ENCODE results near the gene NAALADL2.
"Not testable (repeated sequence)": the region's sequence is repeated elsewhere in the genome, so short reads cannot be mapped to it uniquely, and the experiment has no call there.

The NAALADL2 gene

DNA sequence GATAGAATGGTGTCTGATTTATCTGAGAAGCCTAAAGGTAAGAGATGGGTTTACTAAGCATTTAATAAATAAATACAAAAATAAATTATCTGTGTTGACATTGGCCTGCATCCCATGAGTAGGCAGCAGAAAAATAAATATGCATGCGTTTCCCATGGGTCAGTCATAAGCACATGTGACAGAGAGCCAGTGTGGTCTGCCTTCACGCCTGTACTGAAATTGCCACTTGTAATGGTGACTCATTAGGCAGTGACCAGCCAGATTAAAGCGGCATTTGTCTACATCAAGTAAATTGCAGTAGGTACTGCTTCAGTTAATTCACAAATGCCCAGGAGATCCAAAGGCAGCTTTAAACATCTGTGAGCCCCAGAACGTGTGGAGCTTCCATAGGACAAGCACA is 399.6 kb downstream of the NAALADL2 start:
- H3K9me3 ChIP-seq (ENCODE audit: control insufficient read depth, insufficient read depth, low read length) = no peaks in the 10 kb centered on the region
- H3K9ac ChIP-seq (ENCODE audit: low read depth, low read length) = no peak overlapping the region
- no peaks in the 10 kb centered on the region for H3K4me1 ChIP-seq (ENCODE audit: insufficient read depth, low read length)
- H3K36me3 ChIP-seq (ENCODE audit: insufficient read depth, low read length) = no peaks in the 10 kb centered on the region

DNA sequence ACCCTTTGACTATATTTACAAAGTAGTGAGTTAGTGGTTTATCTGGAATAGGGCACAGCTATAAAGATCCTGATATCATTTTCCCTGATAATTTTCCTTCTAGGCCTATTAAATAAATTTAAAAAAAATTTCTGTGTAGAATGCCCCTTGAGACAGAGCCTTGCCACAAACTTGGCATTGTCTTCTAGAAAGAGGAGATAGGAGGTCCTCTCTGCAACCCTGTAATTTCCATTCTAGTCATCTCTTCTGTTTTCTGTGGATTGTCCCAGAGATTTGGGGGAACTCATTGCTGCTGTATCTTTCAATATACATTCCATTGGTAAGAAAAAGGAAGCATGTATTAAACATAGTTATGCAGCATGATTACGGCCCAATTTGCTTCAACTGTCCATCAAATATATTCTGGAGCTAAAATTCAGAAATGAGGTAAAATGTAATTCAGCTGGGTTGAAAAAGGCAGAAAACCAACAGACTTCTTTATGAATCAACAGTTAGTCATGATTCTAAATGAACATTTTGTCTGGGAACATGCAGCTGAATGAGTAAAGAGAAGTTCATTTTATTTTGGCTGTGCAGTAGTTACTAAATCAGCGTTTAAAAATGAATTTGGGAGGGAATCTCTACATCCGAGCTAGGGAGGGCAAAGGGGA is 401.1 kb downstream of the NAALADL2 start:
- no peaks in the 10 kb centered on the region for H3K36me3 ChIP-seq (ENCODE audit: insufficient read depth, low read length)
- H3K4me1 ChIP-seq (ENCODE audit: insufficient read depth, low read length) = no peaks in the 10 kb centered on the region
- no peak overlapping the region for H3K9ac ChIP-seq (ENCODE audit: low read depth, low read length)
- no peaks in the 10 kb centered on the region for H3K9me3 ChIP-seq (ENCODE audit: control insufficient read depth, insufficient read depth, low read length)

DNA sequence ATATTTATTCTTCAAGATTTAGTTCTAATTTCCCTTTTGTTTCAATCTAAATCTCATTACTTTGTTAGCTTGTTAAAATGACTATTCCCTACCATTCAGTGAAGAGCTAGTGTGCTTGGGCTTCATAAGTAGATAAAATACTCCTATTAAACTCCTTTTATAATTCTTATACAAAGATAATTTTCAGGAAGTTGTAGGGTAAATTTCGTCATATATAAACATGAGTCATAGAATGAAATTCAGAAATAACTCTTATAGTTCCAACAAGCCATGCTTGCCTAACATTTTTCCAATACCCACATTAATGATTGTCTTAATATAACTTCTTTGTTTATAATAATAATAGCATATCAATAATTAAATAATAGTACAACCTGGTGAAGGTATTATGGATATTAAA is 407.3 kb downstream of the NAALADL2 start:
- H3K9ac ChIP-seq (ENCODE audit: low read depth, low read length) = no peak overlapping the region
- no peaks in the 10 kb centered on the region for H3K9me3 ChIP-seq (ENCODE audit: control insufficient read depth, insufficient read depth, low read length)
- H3K4me1 ChIP-seq (ENCODE audit: insufficient read depth, low read length) = no peaks in the 10 kb centered on the region
- H3K36me3 ChIP-seq (ENCODE audit: insufficient read depth, low read length) = no peaks in the 10 kb centered on the region

DNA sequence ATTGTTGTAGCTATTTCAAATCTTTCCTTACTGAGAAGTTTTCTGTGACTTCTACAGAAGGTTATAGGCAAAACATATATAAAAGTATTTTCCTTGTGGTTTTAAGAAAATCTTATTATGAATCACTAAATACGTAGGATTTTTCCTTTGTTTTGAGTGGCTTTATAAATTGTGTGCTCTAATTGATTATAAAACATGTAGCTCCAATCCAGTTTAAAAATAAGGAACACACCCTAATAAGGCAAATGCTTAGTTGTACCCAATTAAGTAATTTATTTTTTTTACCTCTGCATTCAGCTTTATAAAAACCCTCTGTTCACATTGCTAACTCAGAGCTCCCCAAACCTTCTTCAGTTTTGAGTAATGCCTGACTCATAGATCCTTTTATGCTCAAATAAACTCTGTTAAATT is 408.0 kb downstream of the NAALADL2 start:
- Histone ChIP-seq H3K9me3 (ENCODE audit: control insufficient read depth, insufficient read depth, low read length) (no peaks in the 10 kb centered on the region), H3K9ac (ENCODE audit: low read depth, low read length) (no peak overlapping the region), H3K36me3 (ENCODE audit: insufficient read depth, low read length) (no peaks in the 10 kb centered on the region), H3K4me1 (ENCODE audit: insufficient read depth, low read length) (no peaks in the 10 kb centered on the region)

DNA sequence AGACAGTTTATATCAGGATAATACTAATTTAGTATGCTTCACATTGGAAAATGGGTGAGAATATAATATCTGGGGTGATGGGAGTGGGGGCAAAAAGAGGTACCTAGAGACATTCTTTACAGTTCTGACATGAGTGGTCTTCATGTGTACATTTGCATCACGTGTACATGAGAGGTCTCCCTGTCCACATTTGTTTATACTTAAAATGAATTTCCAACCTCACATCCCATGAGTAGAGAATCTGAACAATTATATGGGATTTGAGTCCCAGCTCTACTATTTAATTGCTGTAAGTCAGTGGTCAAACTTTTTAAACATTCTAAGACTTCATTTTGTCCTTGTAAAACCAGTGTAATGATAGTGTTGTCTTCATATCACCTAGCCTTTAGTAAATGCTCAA is 408.4 kb downstream of the NAALADL2 start:
- Histone ChIP-seq H3K9ac (ENCODE audit: low read depth, low read length) (no peak overlapping the region), H3K4me1 (ENCODE audit: insufficient read depth, low read length) (no peaks in the 10 kb centered on the region), H3K9me3 (ENCODE audit: control insufficient read depth, insufficient read depth, low read length) (no peaks in the 10 kb centered on the region), H3K36me3 (ENCODE audit: insufficient read depth, low read length) (no peaks in the 10 kb centered on the region)

DNA sequence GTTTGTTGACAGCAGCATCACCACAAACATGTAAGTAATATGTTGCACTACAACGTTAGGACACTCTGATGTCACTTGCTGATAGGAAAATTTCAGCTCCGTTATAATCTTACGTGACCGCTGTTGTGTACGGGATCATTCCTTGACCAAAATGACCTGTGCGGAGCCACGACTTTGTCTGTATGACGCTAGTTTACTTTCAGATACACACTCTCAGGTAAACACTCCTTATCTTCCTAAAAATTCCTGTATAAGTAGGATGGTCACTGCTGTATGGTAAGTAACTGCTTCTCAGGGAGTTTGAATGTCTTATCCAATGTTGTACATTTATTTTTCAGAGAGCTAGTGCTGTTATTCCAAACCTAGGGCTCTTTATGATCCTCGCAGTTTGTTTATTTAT is 410.3 kb downstream of the NAALADL2 start:
- Histone ChIP-seq H3K9me3 (ENCODE audit: control insufficient read depth, insufficient read depth, low read length) (no peaks in the 10 kb centered on the region), H3K36me3 (ENCODE audit: insufficient read depth, low read length) (no peaks in the 10 kb centered on the region), H3K9ac (ENCODE audit: low read depth, low read length) (no peak overlapping the region), H3K4me1 (ENCODE audit: insufficient read depth, low read length) (no peaks in the 10 kb centered on the region)

DNA sequence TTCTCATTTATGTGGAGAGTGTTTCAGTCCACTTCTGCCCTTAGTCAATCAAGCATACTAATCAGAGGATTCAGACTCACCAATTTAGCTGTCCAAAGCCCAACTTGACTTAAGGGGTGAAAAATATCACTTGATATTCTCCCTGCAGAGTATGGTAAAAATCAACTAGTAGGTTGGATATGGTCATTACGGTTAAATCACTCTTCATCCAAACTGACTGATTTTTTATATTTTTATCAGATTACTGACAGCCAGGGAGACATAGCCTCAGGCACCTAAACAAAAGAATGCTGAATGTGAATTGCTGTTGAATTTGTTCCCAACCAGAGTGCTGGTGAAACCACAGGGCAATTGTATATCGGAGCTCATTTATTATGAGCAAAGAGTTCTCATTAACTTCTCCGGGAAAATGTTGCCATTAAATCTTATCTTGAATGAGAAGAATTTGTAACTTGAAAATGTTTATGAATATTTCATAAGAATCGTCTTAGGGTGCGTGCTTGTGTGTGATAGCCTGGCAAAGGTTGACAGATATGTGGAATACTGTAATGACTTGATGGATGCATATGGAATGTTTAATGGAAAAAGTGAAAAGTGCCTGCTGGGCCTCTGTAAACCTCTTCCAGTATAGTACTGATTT is 411.2 kb downstream of the NAALADL2 start:
- Histone ChIP-seq H3K4me1 (ENCODE audit: insufficient read depth, low read length) (no peaks in the 10 kb centered on the region), H3K36me3 (ENCODE audit: insufficient read depth, low read length) (no peaks in the 10 kb centered on the region), H3K9me3 (ENCODE audit: control insufficient read depth, insufficient read depth, low read length) (no peaks in the 10 kb centered on the region), H3K9ac (ENCODE audit: low read depth, low read length) (no peak overlapping the region)

DNA sequence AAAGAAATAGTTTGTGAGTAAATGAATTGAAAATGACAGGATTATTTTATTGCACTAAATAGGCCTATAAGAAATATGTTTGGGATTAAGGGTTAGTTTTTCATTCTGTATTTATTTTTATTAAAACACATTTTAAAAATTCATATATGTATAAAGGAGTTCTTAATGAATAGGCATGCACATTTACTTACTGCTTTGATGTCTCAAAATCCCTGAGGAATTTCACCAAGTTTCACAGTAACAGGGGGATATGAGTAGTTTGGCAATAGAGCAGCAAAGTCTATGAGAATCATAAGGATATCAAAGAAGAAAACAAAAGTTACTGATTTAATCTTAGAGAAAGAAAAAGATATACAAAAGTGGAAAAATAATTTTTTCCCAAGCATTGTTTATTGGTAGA is 411.7 kb downstream of the NAALADL2 start:
- no peak overlapping the region for H3K9ac ChIP-seq (ENCODE audit: low read depth, low read length)
- H3K9me3 ChIP-seq (ENCODE audit: control insufficient read depth, insufficient read depth, low read length) = no peaks in the 10 kb centered on the region
- H3K4me1 ChIP-seq (ENCODE audit: insufficient read depth, low read length) = no peaks in the 10 kb centered on the region
- H3K36me3 ChIP-seq (ENCODE audit: insufficient read depth, low read length) = no peaks in the 10 kb centered on the region

DNA sequence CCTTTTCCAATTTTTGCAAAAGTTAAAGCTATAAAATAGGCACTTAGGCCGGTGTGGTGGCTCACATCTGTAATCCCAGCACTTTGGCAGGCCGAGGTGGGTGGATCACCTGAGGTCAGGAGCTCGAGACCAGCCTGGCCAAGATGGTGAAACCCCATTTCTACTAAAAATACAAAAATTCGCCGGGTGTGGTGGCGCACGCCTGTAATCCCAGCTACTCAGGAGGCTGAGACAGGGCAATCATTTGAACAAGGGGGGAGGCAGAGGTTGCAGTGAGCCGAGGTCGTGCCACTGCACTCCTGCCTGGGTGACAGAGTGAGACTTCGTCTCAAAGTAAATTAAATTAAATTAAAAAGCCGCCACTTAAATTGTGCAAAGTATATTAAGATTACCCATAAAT is 412.3 kb downstream of the NAALADL2 start:
- not testable (repeated sequence) for H3K4me1 ChIP-seq (ENCODE audit: insufficient read depth, low read length); H3K9ac ChIP-seq (ENCODE audit: low read depth, low read length); H3K9me3 ChIP-seq (ENCODE audit: control insufficient read depth, insufficient read depth, low read length); H3K36me3 ChIP-seq (ENCODE audit: insufficient read depth, low read length)

DNA sequence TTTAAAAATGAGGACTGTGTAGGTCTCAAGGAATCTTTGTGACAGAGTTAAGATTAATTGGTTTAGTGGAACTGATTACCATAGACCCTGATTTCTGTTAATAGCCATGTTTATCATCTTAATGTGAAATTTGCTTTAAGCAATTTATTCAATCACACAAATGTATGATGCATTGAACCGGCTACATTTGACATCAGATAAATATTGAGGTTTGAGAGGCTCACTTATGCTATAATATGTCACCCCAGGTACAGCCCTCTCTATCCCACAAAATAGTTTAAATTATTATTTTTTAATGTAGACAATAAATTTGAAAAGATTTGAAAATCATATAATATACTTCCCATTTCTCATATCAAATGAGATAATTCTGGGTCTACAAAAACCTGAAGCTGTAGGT is 413.3 kb downstream of the NAALADL2 start:
- Histone ChIP-seq H3K4me1 (ENCODE audit: insufficient read depth, low read length) (no peaks in the 10 kb centered on the region), H3K36me3 (ENCODE audit: insufficient read depth, low read length) (no peaks in the 10 kb centered on the region), H3K9ac (ENCODE audit: low read depth, low read length) (no peak overlapping the region), H3K9me3 (ENCODE audit: control insufficient read depth, insufficient read depth, low read length) (no peaks in the 10 kb centered on the region)

DNA sequence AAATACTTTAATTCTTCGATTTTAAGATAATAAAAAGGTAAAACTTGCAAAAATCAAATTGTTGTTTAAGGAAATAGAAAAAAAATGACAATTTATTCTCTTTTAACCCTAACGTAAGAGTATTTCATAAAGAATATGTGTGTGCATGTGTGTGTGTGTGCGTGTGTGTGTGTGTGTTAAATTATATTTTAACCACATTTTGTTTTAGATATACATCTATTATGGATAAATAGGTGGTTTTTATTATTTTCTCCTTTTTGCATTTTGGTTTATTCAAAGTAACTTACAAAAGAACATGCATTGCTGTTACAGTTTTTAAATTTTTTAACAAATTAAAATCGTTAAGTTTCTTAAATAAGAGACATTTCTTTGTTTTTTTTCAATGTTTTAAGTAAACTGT is 414.4 kb downstream of the NAALADL2 start:
- no peaks in the 10 kb centered on the region for H3K4me1 ChIP-seq (ENCODE audit: insufficient read depth, low read length)
- H3K9ac ChIP-seq (ENCODE audit: low read depth, low read length) = no peak overlapping the region
- H3K9me3 ChIP-seq (ENCODE audit: control insufficient read depth, insufficient read depth, low read length) = no peaks in the 10 kb centered on the region
- no peaks in the 10 kb centered on the region for H3K36me3 ChIP-seq (ENCODE audit: insufficient read depth, low read length)

DNA sequence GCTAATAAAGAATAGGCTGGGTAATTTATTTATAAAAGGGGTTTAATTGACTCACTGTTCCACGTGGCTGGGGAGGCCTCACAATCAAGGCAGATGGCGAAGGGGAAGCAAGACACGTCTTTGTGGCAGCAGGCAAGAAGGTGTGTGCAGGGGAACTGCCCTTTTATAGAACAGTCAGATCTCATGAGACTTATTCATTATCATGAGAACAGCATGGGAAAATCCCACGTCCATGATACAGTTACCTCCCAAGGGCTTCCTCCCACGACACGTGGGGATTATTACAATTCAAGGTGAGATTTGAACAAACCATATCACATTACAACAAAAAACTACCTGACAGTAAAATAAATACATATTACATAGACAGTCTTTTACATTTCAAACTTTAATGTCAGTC is 414.9 kb downstream of the NAALADL2 start:
- no peaks in the 10 kb centered on the region for H3K9me3 ChIP-seq (ENCODE audit: control insufficient read depth, insufficient read depth, low read length)
- no peaks in the 10 kb centered on the region for H3K36me3 ChIP-seq (ENCODE audit: insufficient read depth, low read length)
- no peak overlapping the region for H3K9ac ChIP-seq (ENCODE audit: low read depth, low read length)
- no peaks in the 10 kb centered on the region for H3K4me1 ChIP-seq (ENCODE audit: insufficient read depth, low read length)

DNA sequence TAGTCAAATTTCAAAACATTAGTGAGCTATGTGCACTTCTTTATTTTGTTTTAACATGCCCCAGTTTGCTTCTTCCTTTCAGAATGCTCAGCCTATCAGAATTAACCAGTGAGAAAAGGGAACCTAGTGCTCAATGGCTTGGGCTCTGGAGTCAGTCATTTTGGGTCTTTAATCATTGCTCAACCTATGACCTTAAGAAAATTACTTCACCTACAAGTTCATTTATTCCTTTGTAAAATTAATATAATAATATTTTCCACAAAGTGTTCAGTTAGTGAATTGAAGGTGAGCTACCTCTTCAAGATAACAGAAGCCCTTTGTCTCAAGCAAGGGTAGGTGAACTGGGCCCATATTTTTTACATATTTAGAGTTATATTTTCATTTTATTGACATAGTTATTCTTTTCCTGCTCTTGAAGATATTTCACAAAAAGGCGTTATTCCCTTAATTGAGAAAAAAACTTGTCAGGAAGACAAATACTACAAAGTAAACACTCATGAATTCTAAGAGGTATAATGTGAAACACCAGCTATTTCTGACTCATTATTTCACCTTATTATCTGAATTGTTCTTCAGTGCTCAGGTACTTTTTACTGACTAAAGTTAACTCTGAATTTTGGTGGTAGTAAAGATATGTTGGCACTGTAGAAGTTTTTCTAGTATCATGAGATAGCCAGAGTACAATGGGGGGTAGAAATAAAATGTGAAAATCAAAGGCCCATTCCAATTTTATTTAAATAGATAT is 415.5 kb downstream of the NAALADL2 start:
- H3K9ac ChIP-seq (ENCODE audit: low read depth, low read length) = no peak overlapping the region
- no peaks in the 10 kb centered on the region for H3K4me1 ChIP-seq (ENCODE audit: insufficient read depth, low read length)
- no peaks in the 10 kb centered on the region for H3K9me3 ChIP-seq (ENCODE audit: control insufficient read depth, insufficient read depth, low read length)
- no peaks in the 10 kb centered on the region for H3K36me3 ChIP-seq (ENCODE audit: insufficient read depth, low read length)

DNA sequence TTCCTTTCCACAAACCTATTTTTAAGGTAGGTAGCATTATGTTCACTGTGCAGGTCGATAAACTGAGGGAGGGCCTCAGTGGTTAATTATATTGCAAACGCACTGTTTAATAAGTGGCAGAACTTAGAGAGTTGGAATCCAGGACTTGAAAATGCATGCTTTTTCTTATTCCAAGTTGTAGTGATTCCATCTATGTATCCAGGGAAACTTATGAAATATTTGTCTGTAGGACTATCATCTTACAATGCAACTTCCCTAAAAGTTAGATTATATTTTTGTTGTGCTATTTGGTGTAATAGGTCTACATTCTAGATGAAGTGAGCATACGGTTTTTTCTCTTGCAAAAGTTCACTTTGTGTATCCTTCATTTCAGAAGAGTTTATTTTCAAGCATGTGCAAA is 419.5 kb downstream of the NAALADL2 start:
- H3K9ac ChIP-seq (ENCODE audit: low read depth, low read length) = no peak overlapping the region
- H3K4me1 ChIP-seq (ENCODE audit: insufficient read depth, low read length) = no peaks in the 10 kb centered on the region
- H3K36me3 ChIP-seq (ENCODE audit: insufficient read depth, low read length) = no peaks in the 10 kb centered on the region
- no peaks in the 10 kb centered on the region for H3K9me3 ChIP-seq (ENCODE audit: control insufficient read depth, insufficient read depth, low read length)

DNA sequence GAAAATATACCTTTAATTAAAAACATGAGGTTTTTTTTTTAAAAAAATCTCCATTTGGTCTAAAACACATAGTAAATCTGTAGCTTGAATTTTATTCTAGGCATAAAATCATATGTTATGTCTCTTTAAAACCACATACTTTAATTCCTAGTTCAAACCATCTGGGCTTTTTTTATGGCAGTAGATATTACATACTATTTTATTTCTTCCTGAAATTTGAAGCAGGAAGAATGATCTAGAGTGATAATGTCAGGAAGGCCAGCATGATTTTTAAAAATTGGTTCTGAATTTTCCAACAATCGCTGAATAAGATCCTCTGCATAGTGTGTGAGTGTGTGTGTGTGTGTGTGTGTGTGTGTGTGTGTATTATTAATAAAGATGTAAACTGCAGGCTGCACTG is 420.3 kb downstream of the NAALADL2 start:
- H3K9me3 ChIP-seq (ENCODE audit: control insufficient read depth, insufficient read depth, low read length) = no peaks in the 10 kb centered on the region
- no peaks in the 10 kb centered on the region for H3K4me1 ChIP-seq (ENCODE audit: insufficient read depth, low read length)
- no peaks in the 10 kb centered on the region for H3K36me3 ChIP-seq (ENCODE audit: insufficient read depth, low read length)
- H3K9ac ChIP-seq (ENCODE audit: low read depth, low read length) = no peak overlapping the region
